Activated naive CD8-positive, alpha-beta T cell treated with anti-CD3 and anti-CD28 coated beads for 36 hours (primary cell): ENCODE data around the gene ZBTB7C. TPM values are rescaled to one million over a fixed set of nuclear protein-coding genes. Genes with fewer than 3 reads are reported as not detected.

Experiments used
- DNase-seq: peaks from one replicate; pipeline ENCODE4 v3.0.0; 2021
- H3K27ac Mint-ChIP-seq: one replicate; pipeline ENCODE4 v1.8.0; 2022; ENCODE audit warnings: mild to moderate bottlenecking, moderate library complexity, mixed read lengths
- H3K27me3 Mint-ChIP-seq: one replicate; pipeline ENCODE4 v1.8.0; 2022; ENCODE audit warnings: mild to moderate bottlenecking, mixed read lengths
- H3K36me3 Mint-ChIP-seq: one replicate; pipeline ENCODE4 v1.8.0; 2021; ENCODE audit warnings: mild to moderate bottlenecking, mixed read lengths
- H3K4me1 Mint-ChIP-seq: one replicate; pipeline ENCODE4 v1.8.0; 2021; ENCODE audit warnings: mixed read lengths
- H3K4me3 Mint-ChIP-seq: one replicate; pipeline ENCODE4 v1.8.0; 2022; ENCODE audit warnings: mild to moderate bottlenecking, moderate library complexity, mixed read lengths
- H3K9me3 Mint-ChIP-seq: one replicate; pipeline ENCODE4 v1.8.0; 2022; ENCODE audit warnings: mixed read lengths
- total RNA-seq, 2 experiments: library from RNA; stranded (reverse); gene quantifications; one replicate each; pipeline ENCODE4 v1.2.3, GENCODE V29; 2021

Gene ZBTB7C
- total RNA-seq, 2 experiments from 2014 or later: not detected

DNA sequence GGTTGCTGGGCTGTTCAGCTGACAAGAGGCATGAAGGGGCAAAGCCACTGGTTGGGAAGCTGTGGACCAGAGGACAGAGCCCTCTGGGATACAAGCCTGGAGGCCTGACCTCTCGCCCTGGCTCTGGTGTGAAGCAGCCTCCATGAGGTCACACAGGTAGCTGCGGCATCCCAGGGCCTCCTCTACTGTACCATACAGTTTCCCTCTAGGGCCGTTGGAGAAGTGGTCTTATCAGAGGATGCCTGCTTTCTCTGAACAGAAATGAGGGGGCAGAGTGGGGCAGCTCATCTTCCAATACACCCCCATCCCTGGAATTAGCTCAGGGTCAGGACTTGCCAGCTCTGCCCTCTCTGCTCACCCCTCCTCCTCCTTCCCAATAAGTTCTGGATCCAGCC is 343.6 kb downstream of the ZBTB7C start:
- Mint-ChIP-seq H3K27ac (no peak overlapping the region), H3K9me3 (no peaks in the 10 kb centered on the region), H3K4me1 (no peaks in the 10 kb centered on the region), H3K4me3 (no peak overlapping the region), H3K27me3 (peaks cover 8% of the 10 kb centered on the region), H3K36me3 (no peaks in the 10 kb centered on the region)
- DNase-seq: no peak

DNA sequence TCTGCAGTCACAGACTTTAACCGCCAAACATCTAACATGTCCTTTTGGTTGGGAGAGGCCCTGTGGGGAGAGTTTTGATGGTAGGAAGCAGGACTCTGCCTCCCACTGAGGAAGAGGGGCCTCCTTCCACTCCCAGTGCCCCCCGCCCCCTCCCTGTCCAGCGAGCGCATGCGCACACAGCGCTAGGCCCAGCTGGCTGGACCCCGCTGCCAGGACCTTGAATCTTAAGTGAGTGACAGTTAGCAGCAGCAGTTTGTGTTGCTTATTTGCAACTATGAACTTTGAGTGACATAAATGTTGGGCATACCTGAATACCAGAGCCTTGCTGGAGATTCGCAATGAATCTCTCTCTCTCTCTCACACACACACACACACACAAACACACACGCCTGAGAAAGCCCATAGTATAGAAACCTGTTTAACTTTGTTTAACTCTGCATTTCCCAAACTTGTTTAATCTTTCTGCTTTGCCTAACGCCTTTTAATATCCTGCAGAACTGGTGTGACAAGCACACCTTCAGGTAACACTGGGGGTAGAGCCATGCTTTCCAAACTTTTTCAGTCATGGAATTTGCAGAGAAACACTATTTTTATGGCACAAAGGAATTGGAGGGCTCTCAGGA is 344.1 kb downstream of the ZBTB7C start:
- no peak overlapping the region for H3K27ac Mint-ChIP-seq
- no peaks in the 10 kb centered on the region for H3K36me3 Mint-ChIP-seq
- DNase-seq: no peak
- H3K4me3 Mint-ChIP-seq: no peak overlapping the region
- no peaks in the 10 kb centered on the region for H3K4me1 Mint-ChIP-seq
- H3K9me3 Mint-ChIP-seq: no peaks in the 10 kb centered on the region
- H3K27me3 Mint-ChIP-seq: peaks cover 12% of the 10 kb centered on the region

DNA sequence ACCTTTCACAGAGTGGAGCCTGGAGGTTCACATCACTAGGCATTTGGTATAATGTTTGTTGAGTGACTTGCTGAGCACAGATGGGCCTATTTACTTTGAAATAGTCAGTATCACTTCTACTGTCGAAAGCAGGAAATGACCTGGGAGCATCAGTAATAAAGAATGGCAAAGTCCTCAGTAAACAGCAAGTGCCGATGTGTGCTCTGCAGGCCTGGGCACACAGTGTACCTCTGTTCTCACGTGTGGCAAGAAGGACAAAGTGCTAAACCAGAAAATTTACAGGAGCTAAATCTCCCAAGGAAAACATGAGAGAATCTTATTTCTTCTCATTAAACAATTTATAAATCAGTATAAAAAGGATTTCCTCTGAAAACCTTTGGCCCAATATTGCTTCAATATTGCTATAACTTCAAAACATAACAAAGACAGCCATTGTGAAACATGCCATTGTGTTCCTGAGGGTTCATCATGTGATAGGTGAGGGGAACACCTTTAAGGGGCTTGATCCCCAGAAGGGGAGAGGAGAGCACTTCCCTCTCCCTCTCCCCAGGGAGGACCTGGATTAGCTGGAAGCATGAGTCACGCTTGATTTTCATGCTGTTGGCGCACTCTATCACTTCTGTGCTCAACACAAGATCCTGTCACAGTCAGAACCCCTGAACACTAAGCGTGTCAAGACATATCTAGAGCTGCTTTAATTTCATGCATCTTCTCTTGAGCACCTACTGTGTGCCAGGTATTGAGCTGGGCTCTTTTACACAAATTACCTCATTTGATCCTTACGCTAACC is 347.2 kb downstream of the ZBTB7C start:
- Mint-ChIP-seq H3K4me3 (no peak overlapping the region), H3K4me1 (no peaks in the 10 kb centered on the region)

DNA sequence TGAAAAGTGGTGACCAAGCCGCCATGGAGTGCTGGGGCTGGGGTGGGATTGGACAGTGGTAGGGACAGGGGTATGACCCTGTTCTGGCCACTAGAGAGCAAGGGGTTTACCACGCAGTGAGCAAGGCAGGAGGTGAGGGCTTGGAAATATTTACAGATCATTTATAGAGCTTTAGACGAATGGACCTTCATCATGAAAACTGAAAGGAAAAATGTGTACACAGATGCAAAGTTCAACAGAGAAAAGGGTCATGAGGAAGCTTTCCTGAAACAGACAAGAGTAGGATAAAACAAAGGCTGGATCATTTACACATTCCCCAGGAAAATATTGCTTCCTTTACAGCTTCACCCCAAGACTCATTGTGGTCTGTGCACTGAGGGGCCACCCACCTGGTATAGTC is 348.2 kb downstream of the ZBTB7C start:
- Mint-ChIP-seq H3K9me3 (no peaks in the 10 kb centered on the region), H3K27ac (no peak overlapping the region), H3K4me1 (no peaks in the 10 kb centered on the region), H3K27me3 (peaks cover 41% of the 10 kb centered on the region), H3K4me3 (no peak overlapping the region), H3K36me3 (no peaks in the 10 kb centered on the region)
- no peak for DNase-seq

More for the DNA sequence above, 347.2 kb downstream of the ZBTB7C start:
- H3K9me3 Mint-ChIP-seq: no peaks in the 10 kb centered on the region
- peaks cover 31% of the 10 kb centered on the region for H3K27me3 Mint-ChIP-seq
- no peak for DNase-seq
- H3K36me3 Mint-ChIP-seq: no peaks in the 10 kb centered on the region
- no peak overlapping the region for H3K27ac Mint-ChIP-seq

DNA sequence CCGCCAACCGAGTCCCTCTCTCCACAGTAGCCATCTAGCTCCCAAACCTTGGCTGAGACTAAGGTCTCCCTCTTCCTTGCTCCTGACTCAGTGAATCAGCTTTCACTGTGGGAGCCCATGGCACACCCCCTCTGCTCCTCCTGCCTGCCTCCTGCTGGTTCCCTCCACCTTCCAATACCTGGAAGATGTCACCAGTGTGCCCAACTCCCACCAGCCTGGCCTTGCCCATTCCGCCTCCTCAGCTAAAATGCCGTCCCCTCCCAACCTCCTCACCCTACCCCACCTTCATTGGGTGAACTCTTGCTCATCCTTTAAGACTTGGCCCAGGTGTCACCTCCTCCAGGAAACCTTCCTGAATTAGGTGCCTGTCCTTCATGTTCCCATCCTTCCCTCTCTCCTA is 348.8 kb downstream of the ZBTB7C start:
- no peak for DNase-seq
- H3K4me3 Mint-ChIP-seq: no peak overlapping the region
- H3K27ac Mint-ChIP-seq: no peak overlapping the region
- H3K27me3 Mint-ChIP-seq: peaks cover 47% of the 10 kb centered on the region
- H3K36me3 Mint-ChIP-seq: no peaks in the 10 kb centered on the region
- H3K9me3 Mint-ChIP-seq: no peaks in the 10 kb centered on the region
- no peaks in the 10 kb centered on the region for H3K4me1 Mint-ChIP-seq

DNA sequence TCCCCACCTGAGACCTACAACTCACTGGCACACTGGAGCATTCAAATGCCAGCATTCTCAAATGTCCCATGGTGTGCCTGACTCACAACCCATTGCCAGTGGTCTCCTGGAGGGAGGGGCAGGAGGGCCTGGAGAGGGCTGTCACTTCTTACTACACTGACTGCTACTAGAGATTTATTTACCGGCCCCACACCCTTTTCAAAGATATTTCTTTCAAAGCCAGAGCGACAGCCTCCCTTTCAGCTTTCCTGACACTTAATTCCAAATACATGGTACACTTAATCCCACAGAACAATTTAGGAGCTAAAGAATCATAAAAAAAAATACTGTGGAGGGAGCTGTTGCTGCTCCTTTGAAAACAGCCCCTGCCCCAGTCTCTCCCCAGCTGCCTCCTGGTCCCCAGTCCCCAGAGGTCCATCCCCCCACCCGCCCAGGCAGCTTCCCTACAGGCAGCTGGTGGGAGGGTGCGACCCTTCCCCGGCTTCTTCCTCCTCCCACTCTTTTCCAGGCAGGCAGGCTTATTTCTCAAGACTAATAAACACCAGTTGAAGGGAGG is 349.6 kb downstream of the ZBTB7C start:
- no peak overlapping the region for H3K27ac Mint-ChIP-seq
- peaks cover 55% of the 10 kb centered on the region for H3K27me3 Mint-ChIP-seq
- H3K4me3 Mint-ChIP-seq: no peak overlapping the region
- no peaks in the 10 kb centered on the region for H3K9me3 Mint-ChIP-seq
- no peaks in the 10 kb centered on the region for H3K36me3 Mint-ChIP-seq
- no peaks in the 10 kb centered on the region for H3K4me1 Mint-ChIP-seq
- DNase-seq: no peak

DNA sequence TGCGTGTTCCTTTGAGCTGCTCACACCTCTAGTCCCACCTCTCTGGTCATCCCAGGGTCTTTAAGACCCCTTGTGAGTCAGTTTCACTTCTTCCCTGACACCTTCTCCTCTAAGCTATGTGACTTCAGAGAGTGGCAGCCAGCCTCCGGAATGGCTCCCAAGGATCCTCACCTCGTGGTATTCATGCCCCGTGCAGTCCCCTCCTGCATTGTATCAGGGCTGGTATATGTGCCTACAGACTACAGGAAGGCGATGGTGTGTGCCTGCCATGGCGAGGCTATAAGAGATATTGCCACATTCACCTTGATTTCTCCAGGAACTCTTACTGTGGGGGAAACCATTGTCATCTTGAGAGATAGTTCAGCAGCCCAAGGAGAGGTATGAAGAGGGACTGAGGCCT is 350.7 kb downstream of the ZBTB7C start:
- Mint-ChIP-seq H3K36me3 (no peaks in the 10 kb centered on the region), H3K9me3 (no peaks in the 10 kb centered on the region), H3K4me3 (no peak overlapping the region), H3K4me1 (no peaks in the 10 kb centered on the region), H3K27ac (no peak overlapping the region), H3K27me3 (peaks cover 63% of the 10 kb centered on the region)
- DNase-seq: no peak

DNA sequence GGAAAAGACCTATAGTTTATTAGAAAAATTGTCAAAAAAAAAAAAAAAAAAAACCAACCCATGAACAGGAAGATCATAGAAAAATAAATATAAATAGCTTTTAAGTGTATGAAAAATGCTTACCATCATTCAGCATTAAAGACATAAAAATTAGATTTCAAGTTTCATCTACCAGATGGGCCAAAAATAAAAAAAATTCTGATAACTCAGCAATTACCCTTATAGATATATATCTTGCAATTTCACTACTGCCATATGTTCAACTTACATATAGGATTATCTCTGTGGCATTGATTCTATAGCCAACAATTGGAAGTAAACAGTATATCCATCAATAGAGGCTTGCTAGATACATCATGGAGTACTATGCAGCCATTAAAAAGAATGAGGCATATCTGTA is 352.2 kb downstream of the ZBTB7C start:
- no peaks in the 10 kb centered on the region for H3K9me3 Mint-ChIP-seq
- DNase-seq: no peak
- H3K4me1 Mint-ChIP-seq: no peaks in the 10 kb centered on the region
- H3K36me3 Mint-ChIP-seq: no peaks in the 10 kb centered on the region
- peaks cover 72% of the 10 kb centered on the region for H3K27me3 Mint-ChIP-seq
- no peak overlapping the region for H3K27ac Mint-ChIP-seq
- no peak overlapping the region for H3K4me3 Mint-ChIP-seq

DNA sequence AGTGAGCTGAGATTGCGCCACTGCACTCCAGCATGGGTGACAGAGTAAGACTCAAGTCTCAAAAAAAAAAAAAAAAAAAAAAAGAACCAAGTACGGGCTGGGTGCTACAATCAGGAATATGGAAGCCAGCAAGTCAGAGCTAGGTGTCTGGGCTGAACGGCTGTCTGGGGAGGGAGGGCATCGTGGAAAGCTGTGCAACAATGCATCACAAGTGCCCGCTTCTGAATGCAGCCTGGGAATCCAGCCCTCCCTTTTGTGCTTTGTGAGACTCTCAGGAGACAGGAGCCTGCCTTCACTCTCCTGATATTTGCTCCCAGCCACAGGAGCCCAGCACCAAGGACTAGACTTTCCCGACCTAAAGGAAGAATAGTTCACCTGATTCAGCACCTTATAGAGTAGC is 353.8 kb downstream of the ZBTB7C start:
- H3K27ac Mint-ChIP-seq: no peak overlapping the region

DNA sequence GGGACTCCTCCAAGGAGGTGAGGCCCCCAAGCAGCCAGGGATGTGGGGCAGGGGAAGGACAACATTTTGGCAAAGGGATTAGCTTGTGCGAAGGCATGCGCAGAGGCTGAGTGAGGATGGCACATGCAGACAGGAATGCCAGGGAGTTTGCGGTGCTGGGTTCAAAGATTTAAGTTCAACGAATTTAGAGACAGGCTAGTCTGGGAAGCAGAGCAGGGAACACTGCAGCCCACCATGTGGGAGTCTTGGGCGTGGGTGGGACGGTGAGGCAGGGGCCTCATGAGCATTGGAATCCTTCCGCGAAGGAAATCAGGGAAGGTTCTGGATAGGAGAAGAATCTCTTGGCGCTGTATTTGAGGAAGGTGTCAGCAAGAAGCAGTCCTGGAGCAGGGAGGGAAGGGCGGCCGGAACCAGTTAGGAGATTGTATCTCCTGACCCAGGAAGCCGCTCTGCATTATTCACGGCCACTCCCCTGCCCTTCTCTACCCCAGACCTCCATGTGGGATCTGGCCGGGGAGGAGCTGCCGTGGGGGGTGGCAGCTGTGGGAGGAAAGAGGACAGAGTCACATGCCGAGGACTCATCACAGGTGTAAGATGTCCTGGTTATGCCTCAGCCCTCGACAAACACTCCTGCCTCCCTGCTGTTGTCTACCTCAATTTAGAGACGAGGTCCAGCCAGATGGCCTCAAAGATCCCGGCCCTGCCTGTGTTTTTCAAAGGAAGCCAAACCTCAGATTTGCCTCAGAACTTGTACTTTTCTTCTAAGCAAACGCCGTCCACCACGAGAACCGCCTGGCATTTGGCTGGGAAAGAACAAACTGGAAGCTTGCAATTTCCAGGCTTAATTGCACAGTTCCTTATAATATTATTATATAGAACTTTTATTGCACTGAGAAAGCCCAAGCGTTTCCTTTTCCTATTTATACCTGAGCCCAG is 355.0 kb downstream of the ZBTB7C start:
- Mint-ChIP-seq H3K36me3 (no peaks in the 10 kb centered on the region), H3K9me3 (no peaks in the 10 kb centered on the region), H3K27me3 (peaks cover 62% of the 10 kb centered on the region), H3K4me3 (no peak overlapping the region), H3K4me1 (no peaks in the 10 kb centered on the region), H3K27ac (no peak overlapping the region)
- DNase-seq: no peak

More for the DNA sequence above, 353.8 kb downstream of the ZBTB7C start:
- no peaks in the 10 kb centered on the region for H3K4me1 Mint-ChIP-seq
- H3K36me3 Mint-ChIP-seq: no peaks in the 10 kb centered on the region
- H3K27me3 Mint-ChIP-seq: peaks cover 71% of the 10 kb centered on the region
- no peak for DNase-seq
- no peaks in the 10 kb centered on the region for H3K9me3 Mint-ChIP-seq
- H3K4me3 Mint-ChIP-seq: no peak overlapping the region

DNA sequence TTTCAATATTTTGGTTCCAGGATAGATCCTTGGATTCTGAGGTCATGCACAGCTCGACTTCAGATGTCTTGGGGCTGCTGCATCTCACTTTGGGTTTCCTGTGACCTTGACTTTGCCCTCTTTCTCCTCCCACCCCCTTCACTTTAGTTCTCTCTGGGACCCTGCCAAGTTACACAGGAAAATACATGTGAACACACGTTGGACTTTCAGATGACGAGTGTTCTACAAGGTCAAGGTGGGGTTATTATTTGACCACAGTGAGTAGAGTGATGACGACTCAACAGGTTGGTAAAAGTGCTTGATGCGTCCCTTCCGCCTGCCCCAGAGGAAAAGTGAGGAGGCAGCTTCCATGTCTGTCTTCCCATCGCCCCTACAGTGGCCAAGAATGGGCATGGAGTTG is 356.3 kb downstream of the ZBTB7C start:
- no peaks in the 10 kb centered on the region for H3K36me3 Mint-ChIP-seq
- H3K4me3 Mint-ChIP-seq: no peak overlapping the region
- no peak for DNase-seq
- H3K27me3 Mint-ChIP-seq: peaks cover 55% of the 10 kb centered on the region
- H3K4me1 Mint-ChIP-seq: no peaks in the 10 kb centered on the region
- no peaks in the 10 kb centered on the region for H3K9me3 Mint-ChIP-seq
- no peak overlapping the region for H3K27ac Mint-ChIP-seq

DNA sequence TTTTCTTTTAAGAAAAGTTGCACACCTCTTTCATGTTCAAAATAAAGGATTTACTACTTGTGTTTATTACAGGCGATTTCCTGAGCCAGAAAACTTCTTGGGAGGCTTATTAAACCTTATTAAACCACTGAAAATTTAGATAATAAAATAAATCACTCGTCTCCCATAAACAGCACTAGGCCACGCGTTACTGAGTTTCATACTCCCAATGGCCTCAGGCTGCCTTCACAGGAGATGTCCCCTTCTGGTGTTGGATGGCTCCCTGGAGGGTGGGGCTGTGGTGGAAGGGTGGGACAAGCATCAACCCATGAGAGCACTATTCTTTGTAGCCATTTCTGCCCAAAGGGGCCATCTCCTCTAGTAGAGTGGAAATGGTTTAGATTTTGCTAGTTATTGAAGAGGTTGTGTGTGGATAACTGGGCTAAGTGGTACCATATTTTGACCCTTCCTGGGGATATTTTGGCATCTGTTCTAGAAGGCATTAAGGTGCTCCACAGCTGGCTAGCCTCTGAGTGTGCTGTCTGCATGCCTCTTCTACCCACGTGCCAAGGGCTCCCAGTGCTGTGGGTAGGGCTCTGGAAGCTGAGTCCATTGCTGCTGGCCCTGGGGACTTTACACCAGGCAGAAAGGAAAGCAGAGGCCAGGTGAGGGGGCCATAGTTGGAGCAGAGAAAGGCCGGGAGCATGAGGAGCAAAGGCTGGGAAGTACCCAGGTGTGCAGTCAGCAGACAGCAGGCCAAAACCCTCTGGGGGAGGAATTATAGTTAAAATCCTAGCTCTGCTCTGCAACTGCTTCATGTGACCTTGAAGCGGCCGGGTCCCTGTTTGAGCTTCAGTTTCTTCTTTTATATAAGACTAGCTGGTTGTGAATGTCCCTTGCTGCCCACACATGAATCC is 357.0 kb downstream of the ZBTB7C start:
- Mint-ChIP-seq H3K27me3 (peaks cover 53% of the 10 kb centered on the region), H3K27ac (no peak overlapping the region), H3K36me3 (no peaks in the 10 kb centered on the region), H3K4me3 (no peak overlapping the region), H3K9me3 (no peaks in the 10 kb centered on the region), H3K4me1 (no peaks in the 10 kb centered on the region)
- no peak for DNase-seq

DNA sequence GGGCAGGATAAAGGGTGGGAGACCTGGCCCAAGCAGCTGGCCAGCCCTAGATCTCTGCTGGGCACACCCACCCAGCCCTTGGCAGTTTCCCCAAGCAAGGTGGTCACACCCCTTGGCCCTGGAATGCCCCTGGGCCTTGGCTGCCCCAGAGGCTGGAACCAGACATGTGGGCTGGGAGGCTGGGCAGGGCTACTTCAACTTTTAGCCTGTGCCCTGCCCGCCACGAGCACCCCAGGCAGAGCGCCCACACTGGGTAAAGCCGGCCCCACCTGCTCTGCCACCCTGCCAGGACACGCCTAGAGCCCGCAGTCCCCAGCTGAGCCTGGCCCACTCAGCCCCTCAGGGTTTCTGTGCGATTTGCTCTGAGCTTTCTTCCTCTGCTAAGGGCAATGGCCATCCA is 359.0 kb downstream of the ZBTB7C start:
- Mint-ChIP-seq H3K27me3 (peaks cover 33% of the 10 kb centered on the region), H3K27ac (no peak overlapping the region), H3K9me3 (peaks cover 3% of the 10 kb centered on the region), H3K36me3 (no peaks in the 10 kb centered on the region), H3K4me1 (no peaks in the 10 kb centered on the region), H3K4me3 (no peak overlapping the region)
- DNase-seq: no peak

DNA sequence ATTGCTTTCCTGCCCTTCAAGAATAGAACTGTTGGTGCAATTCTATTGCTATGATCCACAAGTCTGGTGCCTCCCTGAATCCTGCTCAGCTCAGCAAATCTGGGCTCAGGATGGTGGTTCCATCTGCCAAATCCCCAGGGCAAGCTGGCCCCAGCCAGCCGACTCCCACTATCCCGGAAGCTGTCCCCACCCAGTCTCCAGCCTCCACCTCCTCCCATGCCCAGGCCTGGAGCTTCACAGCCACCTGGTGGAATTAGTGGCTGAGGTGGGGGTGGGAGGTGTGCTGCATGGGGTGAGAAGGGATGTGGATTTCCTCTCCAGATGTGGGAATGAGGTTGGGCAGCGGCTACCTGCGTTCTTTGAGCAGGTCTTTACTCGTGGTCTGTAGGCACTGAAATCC is 359.4 kb downstream of the ZBTB7C start:
- Mint-ChIP-seq H3K4me3 (no peak overlapping the region), H3K27ac (no peak overlapping the region), H3K9me3 (peaks cover 3% of the 10 kb centered on the region), H3K4me1 (no peaks in the 10 kb centered on the region), H3K36me3 (no peaks in the 10 kb centered on the region), H3K27me3 (peaks cover 28% of the 10 kb centered on the region)
- DNase-seq: no peak
